SKM-1 treated with dmso at 0.1 percent for 144 hours (cell line): ENCODE results near the gene TCN2.
"Not testable (repeated sequence)": the region's sequence is repeated elsewhere in the genome, so short reads cannot be mapped to it uniquely, and the experiment has no call there.

Source experiments
- DNase-seq: peaks from one replicate; lab custom pipeline; 2025; ENCODE audit not compliant: unreplicated experiment; lab: John Stamatoyannopoulos, UW

The TCN2 gene

GRCh38 chr22:30609260-30610185 is 2.5 kb downstream of the TCN2 start:
- peak; percentile 50 for DNase-seq

- peak; percentile 28 for DNase-seq
Measured at GRCh38 chr22:30610299-30610698, 3.3 kb downstream of the TCN2 start.

- DNase-seq: no peak
Measured at GRCh38 chr22:30611197-30611596, 4.2 kb downstream of the TCN2 start.

- DNase-seq: no peak
Measured at GRCh38 chr22:30612789-30613188, 5.8 kb downstream of the TCN2 start.

- DNase-seq: no peak
Measured at GRCh38 chr22:30614268-30614667, 7.3 kb downstream of the TCN2 start.

GRCh38 chr22:30614879-30615278 is 7.9 kb downstream of the TCN2 start:
- no peak for DNase-seq

- no peak for DNase-seq
Measured at GRCh38 chr22:30615543-30615954, 8.6 kb downstream of the TCN2 start.

- no peak for DNase-seq
Measured at GRCh38 chr22:30617819-30618218, 10.8 kb downstream of the TCN2 start.

- DNase-seq: not testable (repeated sequence)
Measured at GRCh38 chr22:30619909-30620308, 12.9 kb downstream of the TCN2 start.

- no peak for DNase-seq
Measured at GRCh38 chr22:30626413-30626812, 19.4 kb downstream of the TCN2 start.

- no peak for DNase-seq
Measured at GRCh38 chr22:30627471-30627870, 20.5 kb downstream of the TCN2 start.

GRCh38 chr22:30628491-30628890 is 21.5 kb downstream of the TCN2 start:
- DNase-seq: no peak

- DNase-seq: not testable (repeated sequence)
Measured at GRCh38 chr22:30631469-30631868, 24.5 kb downstream of the TCN2 start.

GRCh38 chr22:30634471-30635233 is 27.7 kb downstream of the TCN2 start:
- DNase-seq: peak; percentile 69

- DNase-seq: peak; percentile 78
Measured at GRCh38 chr22:30635273-30636225, 28.6 kb downstream of the TCN2 start, which contains the start of gene SLC35E4. TSS of gene SLC35E4 (plus strand) at chr22:30635781. CDS start at chr22:30636451, 670 bp downstream.

GRCh38 chr22:30636226-30637077 is 29.5 kb downstream of the TCN2 start:
- DNase-seq: no peak

GRCh38 chr22:30637701-30638114 is 30.7 kb downstream of the TCN2 start:
- no peak for DNase-seq

- no peak for DNase-seq
Measured at GRCh38 chr22:30640361-30640760, 33.4 kb downstream of the TCN2 start.

- DNase-seq: no peak
Measured at GRCh38 chr22:30640839-30641430, 34.0 kb downstream of the TCN2 start.
